IPS DF 4.7 (cell line): ENCODE results near the gene BBOX1.
"Not testable (repeated sequence)": the region's sequence is repeated elsewhere in the genome, so short reads cannot be mapped to it uniquely, and the experiment has no call there.

Experiments
- DNase-seq: peaks from one replicate; pipeline ENCODE4 v3.0.0-alpha.2; 2013; ENCODE audit warnings: low spot score; ENCODE audit errors: extremely low read depth

The BBOX1 gene, protein sequence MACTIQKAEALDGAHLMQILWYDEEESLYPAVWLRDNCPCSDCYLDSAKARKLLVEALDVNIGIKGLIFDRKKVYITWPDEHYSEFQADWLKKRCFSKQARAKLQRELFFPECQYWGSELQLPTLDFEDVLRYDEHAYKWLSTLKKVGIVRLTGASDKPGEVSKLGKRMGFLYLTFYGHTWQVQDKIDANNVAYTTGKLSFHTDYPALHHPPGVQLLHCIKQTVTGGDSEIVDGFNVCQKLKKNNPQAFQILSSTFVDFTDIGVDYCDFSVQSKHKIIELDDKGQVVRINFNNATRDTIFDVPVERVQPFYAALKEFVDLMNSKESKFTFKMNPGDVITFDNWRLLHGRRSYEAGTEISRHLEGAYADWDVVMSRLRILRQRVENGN

GRCh38 chr11:27040302-27041115 is at the start of gene BBOX1:
Gene BBOX1 (plus strand): TSS chr11:27040815. CDS start chr11:27055431, 14,616 bp downstream.
- DNase-seq: no peak

DNA sequence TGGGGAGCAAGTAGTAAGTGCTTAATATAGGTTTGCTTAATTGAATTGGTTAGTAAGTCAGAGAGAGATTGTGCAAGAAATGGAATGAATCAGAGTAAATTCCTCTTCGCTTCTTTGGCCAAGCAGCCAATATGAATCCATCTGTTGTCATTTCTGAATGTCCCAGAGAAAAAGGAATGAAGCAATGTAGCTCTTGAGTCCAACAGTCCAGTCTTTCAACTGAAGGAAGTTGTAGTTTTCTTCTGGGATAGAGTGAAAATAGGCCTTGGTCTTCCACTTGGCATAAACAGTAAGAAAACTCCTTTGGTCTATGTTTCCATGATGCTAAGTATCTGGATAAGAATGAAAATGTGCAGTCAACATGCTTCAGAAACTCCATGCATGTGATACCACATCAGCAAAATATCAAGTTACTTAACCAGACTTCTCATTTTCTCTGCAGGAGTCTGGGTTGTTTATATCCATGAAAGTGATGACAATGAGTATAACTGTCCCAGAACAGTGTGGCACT is 48.5 kb upstream of the BBOX1 start:
- no peak for DNase-seq

DNA sequence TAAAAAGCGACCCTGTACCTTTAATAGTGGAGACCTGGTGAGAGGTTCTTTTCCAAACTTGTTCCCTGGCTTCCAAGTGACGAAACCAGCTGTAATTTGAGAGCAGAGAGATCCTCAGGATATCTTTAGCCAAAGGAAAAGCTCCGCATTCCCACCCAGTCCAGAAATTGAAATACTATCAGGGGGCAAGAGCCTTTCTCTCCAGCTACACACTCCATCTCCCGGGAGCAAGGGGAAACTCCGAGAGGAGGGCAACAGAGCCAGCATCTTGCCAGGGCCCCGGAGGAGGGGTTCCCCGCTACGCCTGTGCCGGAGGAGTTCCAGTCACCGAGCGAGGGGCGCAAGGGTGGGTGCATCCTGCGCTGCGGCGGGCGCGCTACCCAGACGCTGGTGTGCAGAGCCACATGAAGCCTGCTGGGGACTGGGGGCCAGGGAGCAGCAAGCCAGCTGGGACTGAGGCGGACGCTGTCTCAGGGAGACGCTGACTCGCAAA is 46.6 kb upstream of the BBOX1 start, which contains the start of gene FIBIN:
Gene FIBIN, plus strand, starts transcription at position 148 of the 493 bp plus-strand sequence. CDS start 415 bp downstream, outside the sequence.
- no peak for DNase-seq

DNA sequence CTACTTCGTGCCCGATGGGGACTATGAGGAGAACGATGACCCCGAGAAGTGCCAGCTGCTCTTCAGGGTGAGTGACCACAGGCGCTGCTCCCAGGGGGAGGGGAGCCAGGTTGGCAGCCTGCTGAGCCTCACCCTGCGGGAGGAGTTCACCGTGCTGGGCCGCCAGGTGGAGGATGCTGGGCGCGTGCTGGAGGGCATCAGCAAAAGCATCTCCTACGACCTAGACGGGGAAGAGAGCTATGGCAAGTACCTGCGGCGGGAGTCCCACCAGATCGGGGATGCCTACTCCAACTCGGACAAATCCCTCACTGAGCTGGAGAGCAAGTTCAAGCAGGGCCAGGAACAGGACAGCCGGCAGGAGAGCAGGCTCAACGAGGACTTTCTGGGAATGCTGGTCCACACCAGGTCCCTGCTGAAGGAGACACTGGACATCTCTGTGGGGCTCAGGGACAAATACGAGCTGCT is 46.0 kb upstream of the BBOX1 start:
- no peak for DNase-seq

GRCh38 chr11:26995701-26996460 is 44.7 kb upstream of the BBOX1 start:
- DNase-seq: no peak

GRCh38 chr11:26997378-26997777 is 43.2 kb upstream of the BBOX1 start:
- DNase-seq: no peak

- DNase-seq: not testable (repeated sequence)
Observed at GRCh38 chr11:27001136-27001730, 39.4 kb upstream of the BBOX1 start.

DNA sequence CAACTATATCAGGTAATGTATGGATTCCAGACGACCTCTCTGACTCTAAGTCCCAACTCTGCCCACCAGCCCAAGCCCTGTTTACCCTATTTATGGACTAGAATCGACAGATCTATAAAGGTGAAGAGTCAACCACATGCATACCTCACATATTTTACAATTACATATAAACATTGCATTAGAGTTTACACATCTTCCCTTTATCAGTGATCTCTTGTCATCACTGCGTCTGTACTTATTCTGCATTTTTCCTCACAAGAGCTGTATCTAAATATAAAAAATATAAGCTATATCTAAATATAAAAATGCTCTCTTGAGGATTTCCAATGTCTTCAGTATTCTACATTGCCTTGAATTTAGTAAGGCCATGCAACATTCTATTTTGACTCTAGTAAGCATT is 38.2 kb upstream of the BBOX1 start:
- DNase-seq: no peak

GRCh38 chr11:27002838-27003237 is 37.8 kb upstream of the BBOX1 start:
- DNase-seq: no peak

DNA sequence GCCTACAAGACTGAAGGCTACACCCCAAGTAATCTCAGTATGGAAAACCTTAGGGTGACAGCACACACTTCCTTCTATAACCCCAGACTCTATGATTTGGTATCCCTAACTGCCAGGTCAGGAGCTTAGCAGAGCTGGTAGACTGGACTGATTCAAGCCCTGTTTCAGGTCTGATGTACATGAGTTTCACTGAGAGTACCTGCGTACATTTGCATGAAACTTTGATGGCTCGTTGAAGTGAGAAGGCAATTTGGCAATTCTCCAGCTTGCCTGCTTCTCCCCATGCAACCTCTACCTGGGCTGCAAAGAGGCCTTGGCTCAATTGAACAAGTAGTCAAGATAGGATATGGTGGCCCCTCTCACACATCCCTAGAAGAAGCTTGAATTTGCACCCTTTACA is 36.5 kb upstream of the BBOX1 start:
- DNase-seq: no peak

- DNase-seq: no peak
Observed at GRCh38 chr11:27008811-27009535, 31.6 kb upstream of the BBOX1 start.

DNA sequence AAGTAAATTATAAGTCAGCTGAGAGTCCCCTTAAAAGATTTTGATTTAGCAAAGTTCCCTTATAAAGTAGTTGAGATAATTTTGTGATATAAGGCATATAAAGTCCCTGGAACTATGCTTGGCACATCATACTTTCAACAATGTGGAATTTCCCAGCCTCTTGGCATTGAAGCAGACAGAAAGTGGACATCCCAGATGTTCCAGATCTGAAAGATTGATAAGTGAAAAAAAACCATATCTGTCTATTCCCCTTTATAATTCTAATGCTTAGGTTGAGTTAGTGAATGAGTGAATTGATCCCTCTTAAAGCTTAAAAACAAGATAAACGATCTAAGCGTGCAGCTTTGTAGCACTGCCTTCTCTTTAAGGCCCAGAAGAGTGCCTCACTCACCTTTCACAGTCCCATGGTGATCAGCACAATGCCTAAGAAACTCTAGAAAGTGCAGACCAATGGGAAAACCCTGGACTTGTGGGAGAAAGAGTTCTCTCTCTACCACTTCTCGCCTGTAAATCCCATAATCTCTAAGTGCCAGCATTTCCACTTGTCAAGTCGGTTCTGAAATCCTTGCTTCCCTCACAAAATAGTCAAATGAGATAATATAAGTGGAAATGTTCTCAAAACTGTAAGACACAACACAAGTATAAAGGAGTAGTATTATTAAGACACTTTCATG is 28.9 kb upstream of the BBOX1 start:
- no peak for DNase-seq

- DNase-seq: no peak
Observed at GRCh38 chr11:27012234-27012921, 28.2 kb upstream of the BBOX1 start.

DNA sequence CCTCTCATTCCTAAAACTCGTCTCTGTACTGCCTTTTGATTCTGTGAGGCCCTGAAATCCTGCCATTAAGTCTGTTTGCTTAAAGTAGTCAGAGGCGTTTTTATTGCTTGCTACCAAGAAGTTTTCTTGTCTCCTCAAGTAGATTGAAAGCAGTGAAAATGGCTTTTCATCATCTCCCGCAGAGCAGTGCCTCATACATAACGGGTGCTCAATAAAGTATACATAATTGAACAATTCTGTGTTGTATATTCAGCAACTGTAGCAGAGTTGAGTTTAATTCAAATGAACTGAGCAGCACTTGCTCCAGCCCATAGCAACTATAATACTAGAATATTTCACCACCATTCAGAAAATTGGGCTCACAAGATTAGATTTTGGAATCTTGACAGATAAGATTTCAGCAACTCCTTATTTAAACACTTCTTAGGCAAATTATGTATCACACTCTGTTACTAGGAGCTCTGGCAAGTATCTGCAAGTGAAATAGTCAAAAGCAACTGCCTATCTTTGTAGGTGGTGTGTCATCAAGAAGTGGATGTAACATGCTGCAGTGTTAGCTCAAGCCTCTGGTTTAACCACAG is 26.7 kb upstream of the BBOX1 start:
- no peak for DNase-seq

- DNase-seq: no peak
Observed at GRCh38 chr11:27018902-27019529, 21.6 kb upstream of the BBOX1 start.

GRCh38 chr11:27020751-27021150 is 19.9 kb upstream of the BBOX1 start:
- DNase-seq: no peak

DNA sequence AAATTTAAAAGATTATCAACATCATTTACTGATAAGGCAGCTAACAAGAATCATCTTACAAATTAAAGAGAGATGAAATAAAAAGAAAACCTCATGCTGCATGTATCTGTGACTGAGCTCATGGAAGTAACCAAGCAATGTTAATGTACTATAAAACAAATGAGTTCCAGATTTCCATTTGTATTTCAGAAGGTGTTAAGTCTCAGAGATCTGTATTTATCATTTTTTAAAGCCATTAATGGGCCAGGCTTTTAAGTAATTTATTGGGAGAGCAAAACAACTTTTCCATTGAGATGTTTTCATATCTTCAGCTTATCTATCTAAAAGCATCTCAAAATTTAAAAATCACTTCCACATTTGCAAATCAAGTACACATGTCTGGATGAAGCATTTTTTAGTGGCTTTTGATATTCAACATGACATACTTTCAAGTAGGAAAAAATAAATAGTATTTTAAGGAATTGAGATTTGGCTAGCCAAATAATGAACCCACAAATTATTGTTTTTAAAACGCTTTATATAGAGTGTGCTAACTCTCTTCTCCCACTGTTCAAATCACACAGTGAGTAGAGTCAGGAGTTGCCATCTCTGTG is 17.9 kb upstream of the BBOX1 start:
- no peak for DNase-seq

DNA sequence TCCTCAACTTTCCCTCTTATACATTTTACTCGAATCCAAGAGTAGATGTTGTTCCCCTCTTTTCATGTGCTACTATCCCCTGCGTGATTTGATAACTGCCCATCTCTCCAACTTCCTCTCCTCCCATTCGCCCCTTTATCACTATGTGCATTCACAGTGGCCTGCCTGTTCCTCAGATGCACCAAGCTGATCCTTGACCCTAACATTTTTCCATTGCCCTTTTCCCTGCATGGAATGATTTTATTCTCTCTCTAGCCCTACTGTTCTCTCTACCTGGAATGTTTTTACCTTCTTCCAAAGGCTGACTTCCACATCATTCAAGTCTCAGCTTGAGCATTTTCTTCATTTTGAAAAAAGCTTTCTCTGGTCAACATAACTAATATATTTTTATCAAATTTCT is 15.8 kb upstream of the BBOX1 start:
- DNase-seq: no peak
